NCI-H524 treated with DMSO at 0.1 percent for 48 hours (cell line): ENCODE measurements around the gene RARB.

Experiments
- DNase-seq: peaks from one replicate; lab custom pipeline; 2025; lab: John Stamatoyannopoulos, UW

Gene RARB

DNA sequence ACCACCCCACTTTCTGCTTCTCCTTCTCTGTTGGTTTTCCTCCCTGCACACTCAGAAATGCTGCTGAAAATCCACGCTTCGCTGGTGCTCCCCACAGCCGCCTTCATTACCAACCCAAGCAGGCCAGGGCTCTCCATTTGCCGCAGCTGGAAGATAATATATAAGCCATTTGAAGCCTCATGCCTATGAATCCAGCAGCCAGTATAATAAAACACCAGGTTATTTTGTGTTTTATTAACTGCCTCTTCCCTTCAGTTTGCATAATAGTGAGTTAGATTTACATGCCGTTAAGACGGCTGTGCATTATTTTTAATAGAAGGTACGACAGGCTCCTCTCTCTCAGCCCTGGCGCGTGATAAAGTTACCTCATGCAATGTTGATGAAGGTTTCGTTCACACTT is 150.0 kb downstream of the RARB start:
- no peak for DNase-seq

DNA sequence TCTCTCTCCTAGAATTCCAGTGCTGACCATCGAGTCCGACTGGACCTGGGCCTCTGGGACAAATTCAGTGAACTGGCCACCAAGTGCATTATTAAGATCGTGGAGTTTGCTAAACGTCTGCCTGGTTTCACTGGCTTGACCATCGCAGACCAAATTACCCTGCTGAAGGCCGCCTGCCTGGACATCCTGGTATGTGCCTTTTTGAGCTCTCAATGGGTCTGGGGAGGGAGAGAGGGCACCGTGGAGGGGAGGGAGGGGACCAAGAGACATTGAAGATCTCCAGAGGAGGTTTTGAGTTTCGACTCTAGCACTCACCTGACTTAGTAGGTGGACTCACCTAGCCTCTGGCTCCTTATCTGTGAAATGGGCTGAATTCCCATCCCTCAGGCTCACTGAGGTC is 152.5 kb downstream of the RARB start:
- no peak for DNase-seq

DNA sequence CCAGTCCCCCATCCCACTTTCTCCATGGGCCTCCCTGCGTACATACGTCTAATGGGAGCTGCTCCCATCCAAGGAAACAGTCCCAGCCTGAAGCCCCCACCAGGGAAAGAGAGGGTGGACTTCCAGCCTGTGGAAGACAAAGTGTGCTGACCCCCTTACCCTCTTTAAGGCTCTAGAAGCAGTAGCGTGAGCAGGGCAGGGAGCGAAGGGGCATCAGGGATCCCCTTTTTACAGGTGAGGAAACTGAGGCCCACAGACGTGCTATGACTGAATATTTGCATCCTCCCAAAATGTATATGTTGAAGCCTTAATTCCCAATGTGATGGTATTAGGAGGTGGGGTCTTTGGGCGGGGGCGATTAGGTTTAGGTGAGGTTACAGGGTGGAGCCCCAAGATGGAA is 153.3 kb downstream of the RARB start:
- DNase-seq: no peak

DNA sequence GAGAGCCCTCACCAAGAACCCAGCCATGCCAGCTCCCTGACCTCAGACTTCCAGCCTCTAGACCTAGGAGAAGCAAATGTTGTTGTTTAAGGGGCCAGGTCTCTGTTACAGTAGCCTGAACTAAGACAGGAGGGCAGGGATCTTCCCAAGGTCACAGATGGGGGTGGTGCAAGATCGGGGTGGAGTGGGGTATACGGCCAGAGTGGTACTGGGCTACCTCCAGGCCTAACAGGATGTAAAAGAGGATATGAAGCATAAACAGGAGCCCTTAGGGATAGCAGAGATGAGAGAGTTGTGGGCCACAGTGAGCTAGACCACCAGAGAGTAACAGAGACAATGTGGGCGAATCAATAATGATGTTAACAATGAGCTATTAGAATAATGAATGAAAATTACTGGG is 153.8 kb downstream of the RARB start:
- DNase-seq: no peak

DNA sequence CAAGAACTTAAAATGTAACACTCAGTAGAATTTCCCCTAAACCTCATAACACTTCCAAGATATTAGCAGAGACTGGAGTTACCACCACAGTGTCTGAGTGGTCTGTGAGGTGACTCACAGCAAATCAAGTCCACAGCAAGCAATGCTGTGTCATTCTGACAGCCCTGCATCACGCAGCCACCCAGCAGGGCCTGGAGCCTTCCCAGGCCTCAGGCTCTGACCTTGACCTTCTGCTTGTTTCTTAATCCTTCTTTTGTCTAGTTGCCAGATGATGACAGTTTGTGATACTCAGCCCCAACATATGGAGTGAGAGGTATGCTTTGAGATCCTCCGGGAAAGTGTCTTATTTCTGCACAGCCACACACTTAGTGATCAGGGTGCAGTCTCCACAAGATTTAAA is 154.2 kb downstream of the RARB start:
- peak; percentile 17 for DNase-seq

DNA sequence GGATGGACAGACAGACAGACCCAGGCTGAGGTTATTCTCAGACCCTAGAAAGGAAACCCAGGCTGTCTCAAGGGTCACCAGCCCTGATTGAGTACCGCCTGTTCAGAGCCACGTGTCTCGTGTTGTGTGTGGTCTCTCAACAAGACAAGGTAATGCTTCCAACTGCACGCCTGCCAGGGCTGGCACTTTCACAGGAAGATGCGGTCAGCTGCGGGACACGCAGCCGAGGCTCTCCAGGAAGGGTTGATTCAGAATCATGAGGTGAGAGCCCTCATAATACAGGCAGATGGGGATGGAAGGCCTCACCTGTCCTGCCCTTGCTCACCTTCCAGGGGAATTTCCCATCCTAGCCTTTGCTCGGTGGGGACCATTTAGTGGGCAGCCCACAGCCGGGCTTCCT is 155.3 kb downstream of the RARB start:
- no peak for DNase-seq

DNA sequence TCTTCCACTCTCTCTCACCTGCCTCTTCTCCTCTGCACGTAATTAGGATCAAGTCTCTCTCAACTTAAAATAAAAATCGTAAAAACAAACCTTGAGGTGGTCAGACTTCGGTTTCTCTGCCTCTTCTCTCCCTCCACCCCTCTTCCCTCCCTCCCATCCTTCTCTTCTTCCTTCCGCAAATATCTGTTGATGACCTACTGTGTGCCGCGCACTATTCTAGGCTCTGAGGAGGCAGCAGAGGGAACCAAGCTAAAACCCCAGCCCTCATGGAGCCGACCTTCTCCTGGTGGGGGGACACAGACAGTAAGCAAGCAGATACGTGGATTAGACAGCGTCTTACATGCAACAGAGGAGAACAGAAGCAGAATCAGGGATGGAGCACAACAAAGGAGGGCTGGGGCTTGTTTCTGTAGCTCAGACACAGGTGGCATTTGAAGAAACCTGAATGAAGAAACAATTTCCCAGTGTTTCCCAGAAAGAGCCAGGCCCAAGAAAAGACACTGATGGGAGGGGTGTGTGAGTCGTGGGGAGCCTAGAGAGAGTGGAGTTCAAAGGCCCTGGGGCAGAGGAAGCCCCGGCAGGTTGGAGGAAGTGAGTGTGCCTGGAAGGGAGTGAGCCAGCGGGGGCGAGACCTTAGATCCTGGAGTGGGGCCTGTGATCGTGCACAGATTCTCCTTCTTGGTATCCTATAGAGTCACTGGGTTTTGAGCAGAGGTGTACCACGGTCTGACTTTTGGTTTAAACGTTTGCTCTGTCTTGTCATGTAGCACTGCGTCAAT is 156.1 kb downstream of the RARB start:
- no peak for DNase-seq

DNA sequence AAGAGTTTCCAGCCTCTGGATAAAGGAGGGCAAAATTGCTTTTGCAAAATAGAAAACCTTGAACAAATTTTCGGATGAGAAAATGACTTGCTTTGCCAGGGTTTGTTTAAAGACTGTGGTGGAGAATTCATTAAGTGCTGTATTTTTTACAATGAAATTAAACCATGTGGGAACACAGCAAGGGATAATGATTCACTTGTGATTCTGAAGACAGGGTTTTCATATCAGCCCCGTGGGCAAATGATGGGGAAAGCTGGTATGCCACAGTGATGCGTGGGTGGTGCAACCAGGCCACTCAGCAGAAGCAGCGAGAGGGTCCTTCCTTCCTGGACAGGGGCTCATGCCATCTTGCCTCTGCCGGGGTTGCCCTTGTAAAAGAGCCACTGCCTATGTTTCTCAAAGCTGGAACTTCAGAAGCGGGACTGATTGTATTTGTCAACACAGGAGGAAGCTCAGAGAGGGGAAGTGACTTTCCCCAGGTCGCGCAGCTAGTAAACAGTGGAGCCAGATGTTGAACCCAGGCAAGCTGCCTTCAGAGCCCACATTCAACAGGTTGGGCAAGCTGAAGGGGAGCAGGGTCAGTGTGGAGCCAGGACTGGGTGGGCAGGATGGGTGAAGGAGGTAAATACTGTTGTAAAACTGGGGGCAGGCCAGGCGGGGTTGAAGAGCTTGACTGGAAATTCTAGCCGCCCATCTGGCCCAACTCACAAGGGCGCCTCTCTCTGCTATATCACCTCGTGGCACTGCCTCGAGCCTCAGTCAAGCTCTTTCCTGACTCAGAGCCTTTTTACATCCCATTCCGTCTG is 157.5 kb downstream of the RARB start:
- no peak for DNase-seq

DNA sequence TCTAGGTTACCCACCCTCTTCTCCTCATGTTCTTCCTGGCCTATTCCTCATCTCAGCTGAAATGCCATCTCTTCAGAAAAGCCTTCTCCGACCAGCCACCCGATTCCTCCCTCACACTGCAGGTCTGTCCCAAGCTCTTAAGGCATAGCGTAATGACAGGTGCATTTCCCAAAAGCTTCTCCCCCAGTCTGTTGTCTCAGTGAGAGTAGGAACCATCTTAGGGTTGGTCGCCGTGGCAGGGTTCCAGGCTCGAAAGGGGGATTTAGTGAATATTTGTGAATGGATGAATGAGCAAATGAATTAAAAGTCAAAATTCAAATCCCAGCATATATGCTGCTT is 158.1 kb downstream of the RARB start:
- no peak for DNase-seq

DNA sequence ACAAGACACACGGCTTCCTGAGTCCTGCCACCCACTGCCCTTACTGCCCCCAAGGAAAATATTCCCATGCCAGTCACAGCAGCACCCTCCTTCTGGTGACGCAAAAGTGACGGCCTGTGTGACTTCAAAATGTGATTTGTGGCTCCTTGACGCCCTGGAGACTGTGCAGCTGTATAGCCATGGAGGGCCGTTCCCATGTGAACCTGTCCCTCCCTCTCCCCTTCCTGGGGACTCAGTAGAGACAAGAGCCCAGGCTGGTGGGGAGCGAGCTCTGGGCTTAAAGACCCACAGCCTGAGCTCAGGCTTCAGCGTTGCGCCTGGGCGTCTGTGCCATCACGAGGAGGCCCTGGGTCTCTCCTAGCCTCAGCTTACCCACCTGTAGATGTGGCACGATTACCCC is 158.5 kb downstream of the RARB start:
- DNase-seq: no peak

DNA sequence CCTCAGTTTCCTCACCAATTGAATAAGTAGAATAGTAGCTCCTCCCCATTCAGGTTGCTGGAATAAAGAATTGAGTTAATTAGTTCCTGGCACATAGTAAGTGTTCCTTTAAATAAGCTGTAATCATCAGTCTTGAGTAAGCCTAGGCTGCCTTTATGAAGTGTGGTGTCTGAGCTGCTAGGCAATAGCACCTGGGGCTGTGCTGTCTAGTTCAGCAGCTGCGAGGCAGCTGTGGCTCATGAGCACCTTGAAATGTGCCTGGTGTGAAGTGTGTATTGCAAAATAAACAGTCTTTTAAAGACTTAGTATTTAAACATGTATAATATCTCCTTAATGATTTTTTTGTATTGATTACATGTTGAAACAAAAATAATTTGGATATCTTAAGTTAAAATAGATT is 159.0 kb downstream of the RARB start:
- no peak for DNase-seq

DNA sequence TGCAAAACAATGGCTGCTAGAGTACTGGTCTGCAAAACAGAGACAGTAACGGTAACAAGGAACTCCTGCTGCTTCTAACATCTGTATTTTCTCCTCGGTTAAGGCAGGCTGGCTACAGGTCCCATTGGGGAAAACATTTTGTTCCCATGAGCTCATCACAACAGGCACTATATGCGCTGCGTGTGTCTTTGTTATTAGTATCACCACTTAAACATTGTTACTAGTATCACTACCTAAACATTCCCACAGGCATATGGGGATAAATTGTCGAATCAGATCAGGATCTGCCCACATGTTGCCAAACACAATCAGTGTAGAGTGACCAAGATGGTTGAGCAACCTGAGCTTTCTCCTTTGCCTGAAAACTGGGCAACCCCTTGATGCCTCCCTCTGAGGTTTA is 159.5 kb downstream of the RARB start:
- DNase-seq: no peak

DNA sequence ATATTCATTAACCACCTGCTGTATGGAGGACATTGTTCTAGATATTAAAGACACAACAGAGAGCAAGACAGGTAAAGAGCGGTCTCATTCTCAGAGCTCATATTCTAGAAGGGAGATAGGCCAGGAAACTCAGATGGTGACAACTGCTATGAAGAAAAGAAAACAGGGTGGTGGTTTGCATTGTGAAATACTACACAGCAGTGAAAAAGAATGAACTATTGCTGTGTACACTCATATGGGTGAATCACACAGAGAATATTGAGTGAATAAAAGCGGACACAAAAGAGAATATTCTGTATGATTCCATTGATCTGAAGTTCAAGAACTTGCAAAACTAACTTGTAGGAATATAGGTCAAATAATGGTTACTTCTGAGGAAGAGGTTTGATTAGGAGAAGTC is 159.9 kb downstream of the RARB start:
- DNase-seq: no peak

DNA sequence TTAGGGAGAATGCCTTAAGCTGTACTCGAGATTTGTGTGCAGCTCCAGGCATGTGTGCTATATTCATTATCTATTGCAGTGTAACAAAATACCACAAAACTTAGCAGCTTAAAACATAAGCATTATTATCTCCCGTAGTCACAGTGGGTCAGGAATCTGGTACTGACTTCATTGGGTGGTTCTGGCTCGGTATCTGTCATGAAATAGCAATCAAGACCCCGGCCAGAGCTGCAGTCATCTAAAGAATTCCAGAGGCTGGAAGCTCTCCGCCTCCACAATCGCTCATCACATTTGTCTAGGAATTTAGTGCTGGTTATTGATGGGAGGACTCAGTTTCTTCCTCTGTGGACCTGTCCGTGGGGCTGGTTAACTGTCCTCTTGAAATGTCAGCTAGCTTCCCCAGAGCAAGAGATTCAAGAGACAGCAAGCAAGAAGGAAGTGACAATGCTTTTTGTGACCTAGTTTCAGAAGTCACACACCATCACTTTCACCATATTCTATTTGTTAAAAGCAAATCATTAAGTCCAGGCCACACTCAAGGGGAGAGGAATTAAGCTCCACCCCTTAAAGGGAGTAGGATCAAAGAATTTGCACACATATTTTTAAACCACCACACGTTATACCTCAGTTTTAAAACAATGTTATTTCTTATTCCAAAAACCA is 160.5 kb downstream of the RARB start:
- no peak for DNase-seq

DNA sequence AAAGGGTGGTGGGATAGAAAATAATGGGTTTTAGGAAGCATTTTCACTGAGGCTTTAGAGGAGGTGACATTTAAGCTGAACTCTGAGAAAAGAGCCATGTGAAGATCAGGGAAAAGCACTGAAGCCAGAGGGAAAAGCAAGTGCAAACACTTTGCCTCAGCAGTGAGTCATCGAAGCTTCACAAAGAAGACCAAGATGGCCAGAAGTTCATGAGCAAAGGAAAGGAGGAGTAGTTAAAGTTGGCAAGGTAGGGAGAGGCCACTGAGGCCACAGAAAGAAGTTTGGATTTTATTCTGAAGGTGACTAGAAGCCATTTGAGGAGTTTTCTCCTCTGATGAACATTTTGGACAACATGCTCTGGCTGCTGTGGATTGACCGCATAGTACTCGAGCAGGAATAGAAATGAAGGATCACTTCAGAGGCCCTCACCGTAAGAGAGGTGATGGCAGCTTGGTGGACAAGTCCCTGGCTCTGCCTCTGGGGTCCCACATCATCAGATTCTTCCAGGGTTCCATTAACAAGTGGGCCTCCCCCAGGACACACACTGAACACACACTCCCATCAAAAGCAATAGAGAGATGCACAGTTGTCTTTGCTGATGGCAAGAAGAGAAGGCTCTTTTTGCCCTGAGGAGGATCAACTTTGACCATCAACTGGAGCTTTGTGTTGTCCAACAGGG is 161.2 kb downstream of the RARB start:
- DNase-seq: no peak

DNA sequence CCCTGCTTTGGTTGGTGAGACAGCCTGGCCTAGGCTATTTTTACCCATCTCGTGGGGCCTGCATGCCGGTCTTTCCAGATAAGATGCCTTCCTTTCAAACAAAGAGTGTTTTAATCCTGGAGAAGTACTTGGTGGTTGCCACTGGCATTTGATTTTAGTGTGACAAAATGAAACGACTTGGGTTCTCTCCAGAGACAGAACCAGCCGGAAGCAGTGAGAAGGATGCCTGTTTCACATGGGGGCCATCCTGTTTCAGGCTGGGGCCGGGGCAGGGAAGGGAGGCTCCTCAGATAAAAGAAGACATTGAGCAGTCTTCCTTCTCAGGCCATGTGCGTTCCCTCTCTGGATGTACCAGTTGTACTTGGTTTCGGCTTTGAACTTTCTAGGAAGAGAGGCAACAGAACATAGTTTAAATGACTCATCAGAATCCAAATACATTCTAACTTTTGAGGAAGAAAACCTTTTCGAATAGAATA is 161.8 kb downstream of the RARB start:
- DNase-seq: no peak

DNA sequence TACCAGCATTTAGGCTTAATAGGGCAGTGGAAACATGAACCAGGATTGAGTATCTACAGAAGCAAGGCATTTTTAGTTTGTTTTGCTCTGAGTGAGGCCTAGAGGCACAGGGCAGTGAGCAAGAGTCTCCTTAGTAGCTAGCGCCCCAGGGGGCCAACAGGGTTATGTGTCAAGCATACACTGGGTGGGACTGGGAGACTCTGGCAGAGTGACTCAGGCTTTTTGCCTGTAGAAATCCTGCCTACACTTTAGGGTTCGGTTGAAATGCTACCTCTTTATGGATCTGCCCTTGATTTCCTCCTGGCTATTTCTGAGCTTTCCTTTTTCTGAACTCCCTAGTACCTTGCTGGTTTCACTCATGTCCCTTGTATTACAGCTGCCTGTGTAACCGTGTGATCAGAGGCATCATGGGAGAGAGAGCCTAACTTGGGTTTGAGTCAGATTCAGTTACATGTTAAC is 164.5 kb downstream of the RARB start:
- no peak for DNase-seq

DNA sequence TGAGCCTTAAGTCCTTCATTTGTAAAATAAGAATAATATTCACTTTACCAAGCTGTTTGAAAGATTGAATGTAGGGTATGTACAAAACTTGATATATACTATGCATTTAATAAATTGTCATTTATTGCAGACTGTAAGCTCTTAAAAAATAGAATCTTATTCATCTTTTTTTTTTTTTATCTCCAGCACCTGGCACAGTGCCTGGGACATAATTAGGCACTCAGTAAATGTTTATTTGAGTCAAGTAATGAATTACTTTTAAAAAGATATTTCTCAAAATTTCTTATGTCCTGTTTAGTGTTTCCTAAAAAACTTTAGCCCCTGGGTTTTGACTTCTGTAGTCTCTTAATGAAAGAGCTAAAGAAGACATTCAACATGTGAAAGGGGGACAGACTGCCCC is 164.9 kb downstream of the RARB start:
- no peak for DNase-seq

DNA sequence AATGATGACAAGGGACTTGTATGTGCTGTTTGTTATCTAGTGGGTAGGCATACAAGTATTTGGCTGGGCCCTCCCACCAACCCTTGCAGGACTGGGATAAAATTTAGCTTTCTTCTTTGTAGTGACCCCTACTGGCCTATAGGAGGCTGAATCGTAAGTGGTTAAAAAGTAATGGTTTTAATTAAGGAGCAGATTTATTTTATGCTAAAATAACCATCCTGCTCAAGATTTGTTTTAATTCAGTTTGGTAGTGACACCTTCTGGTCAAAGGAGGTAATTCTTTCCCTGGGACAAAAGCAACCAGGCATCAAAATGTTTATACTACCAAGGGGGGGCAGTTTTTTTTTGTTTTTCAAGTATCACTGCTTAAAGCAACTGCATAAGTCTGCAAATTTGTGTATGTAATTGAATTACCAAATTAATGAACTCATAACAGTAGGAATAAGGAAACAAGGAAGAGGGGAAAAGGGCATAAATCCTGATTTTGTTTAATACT is 166.0 kb downstream of the RARB start:
- peak; percentile 79 for DNase-seq

DNA sequence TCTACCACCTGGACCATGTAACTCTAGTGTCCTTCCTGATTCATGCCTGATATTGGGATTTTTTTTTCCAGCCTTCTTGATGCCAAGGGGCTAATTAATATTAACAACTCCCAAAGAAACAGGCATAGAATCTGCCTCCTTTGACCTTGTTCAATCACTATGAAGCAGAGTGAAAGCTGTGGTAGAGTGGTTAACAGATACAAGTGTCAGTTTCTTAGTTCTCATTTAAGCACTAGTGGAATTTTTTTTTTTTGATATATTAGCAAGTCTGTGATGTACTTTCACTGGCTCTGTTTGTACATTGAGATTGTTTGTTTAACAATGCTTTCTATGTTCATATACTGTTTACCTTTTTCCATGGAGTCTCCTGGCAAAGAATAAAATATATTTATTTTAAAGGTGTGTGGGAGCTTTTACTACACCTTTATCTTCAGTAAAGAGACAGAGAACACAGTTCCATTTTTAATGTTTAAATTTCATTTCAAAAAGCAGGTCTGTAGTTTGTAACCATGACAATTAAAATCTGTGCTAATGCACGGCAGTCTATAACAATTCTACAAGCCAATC is 169.6 kb downstream of the RARB start:
- no peak for DNase-seq

DNA sequence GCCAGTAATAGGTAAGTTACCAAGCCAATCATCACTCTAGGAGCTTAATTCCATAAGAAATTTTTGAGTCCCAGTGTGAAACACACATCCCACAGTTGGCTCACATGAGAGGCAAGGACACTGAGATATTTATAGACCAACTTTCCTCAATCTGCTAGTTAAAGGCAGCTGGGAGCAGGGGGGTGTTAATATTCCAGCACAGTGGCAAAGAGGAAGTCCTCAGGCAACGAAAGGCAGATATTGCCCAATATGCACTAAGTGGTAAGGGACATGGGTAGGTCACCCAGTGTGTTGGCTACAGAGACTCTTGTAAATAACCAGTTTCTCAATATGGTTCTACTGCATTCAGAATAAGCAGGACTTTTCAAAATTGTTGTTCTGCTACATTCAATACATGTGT is 175.6 kb downstream of the RARB start:
- no peak for DNase-seq
